ENCODE measurements around the gene SEPTIN5. TPM values are rescaled to one million over a fixed set of nuclear protein-coding genes. Genes with fewer than 3 reads are reported as not detected.

SEPTIN5 gene
- total RNA-seq, 1 experiment from 2014 or later, result 50.4 TPM

DNA sequence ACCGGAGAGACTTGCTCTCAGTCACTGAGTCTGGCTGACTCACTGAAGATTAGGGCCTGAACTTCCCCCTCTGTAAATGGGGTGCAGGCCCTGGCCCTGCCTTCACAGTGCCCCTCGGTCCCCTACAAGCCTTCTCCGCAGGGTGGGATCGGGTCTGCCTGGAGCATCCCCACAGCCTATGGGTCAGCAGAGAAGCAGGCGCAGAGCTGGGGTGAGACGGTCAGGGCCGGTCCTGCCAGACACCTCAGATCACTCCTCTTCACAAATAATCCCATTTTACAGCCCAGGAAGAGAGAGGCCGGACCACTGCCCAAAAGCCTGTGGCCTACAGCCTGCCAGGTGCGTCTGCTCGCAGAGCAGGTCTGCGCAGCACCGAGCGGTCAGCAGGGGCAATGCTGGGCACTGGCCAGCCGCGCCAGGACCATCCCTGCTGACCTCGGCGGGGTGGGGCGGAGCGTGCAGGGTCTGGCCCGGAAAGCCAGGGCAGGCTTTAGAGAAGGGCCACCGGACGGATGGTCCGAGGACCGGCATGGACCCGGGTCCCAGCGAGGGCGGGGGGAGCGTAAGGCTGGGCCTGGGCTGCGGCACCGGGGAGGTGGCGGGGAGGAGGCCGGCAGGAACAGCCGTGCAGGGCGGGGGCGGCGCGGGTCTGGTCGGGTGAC, 522 bp upstream of the SEPTIN5 start:
- ChIA-PET POLR2A (ENCODE audit: low non-redundant PET) (no interaction called here), CTCF (interaction anchor here (0.6 kb wide), 1 partner anchor 87 kb away, joined by 4 read pairs; no protein-coding TSS in a partner anchor)
- Histone ChIP-seq H3K4me1 (ENCODE audit: insufficient read depth, low read length, poor library complexity, severe bottlenecking) (peaks cover 10% of the 10 kb centered on the region), H3K27me3 (replicated peaks; ENCODE audit: insufficient read depth, low read depth, low read length, poor library complexity) (no peaks in the 10 kb centered on the region), H3K4me3 (ENCODE audit: low read depth, low read length, poor library complexity, severe bottlenecking) (peak overlapping the region; percentile 10), H3K36me3 (ENCODE audit: insufficient read depth, low read length, poor library complexity, severe bottlenecking) (no peaks in the 10 kb centered on the region), H3K9me3 (ENCODE audit: low read depth, low read length, poor library complexity, severe bottlenecking) (no peaks in the 10 kb centered on the region), H3K27ac (ENCODE audit: low read depth, low read length, poor library complexity, severe bottlenecking) (no peak overlapping the region)
- BruUV-seq (replicated peaks), result no TSS peak
- TF ChIP-seq EZH2 (IDR thresholded peaks at IDR 0.05; ENCODE audit: borderline replicate concordance, low read depth, low read length, poor library complexity, severe bottlenecking), result no peak
- intact Hi-C loops (cut with micrococcal nuclease; ENCODE audit: unreplicated experiment), result no loop called here
- DNase-seq (ENCODE audit: low spot score), result no peak

DNA sequence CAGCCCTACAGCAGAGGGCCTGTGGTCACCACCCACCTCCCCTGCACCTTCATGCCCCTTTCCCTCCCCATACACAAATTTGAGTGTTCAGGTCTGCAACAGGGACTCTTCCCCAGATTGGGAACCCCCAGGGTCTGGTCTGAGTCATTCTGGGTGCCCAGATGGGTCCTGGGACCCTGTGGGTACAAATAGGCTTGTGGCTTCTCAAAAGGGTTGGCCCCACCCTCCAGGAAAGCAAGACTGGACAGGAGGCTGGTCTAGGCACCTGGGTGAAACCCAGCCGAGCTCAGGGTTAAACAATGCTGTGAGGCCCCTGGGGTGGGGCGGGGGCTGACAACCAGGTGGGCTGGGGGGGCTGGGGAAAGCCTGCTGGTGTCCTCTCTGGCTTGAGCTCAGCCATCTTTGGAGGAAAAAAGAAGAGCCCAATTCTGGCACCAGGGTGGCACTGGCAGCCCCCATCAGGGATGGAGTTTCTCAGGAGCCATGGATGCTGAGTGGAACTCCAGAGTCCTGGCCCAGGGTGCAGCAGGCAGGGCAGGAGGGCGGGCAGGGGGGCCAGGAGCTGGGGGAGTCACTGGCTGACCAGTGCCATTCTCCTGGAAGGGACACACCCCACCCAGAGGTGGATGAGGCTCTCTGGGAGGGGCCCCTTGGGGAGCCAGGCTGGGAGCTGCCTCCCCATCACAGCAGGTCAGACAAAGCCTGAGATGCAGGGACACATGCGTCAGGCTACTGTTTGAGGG, 1.1 kb downstream of the SEPTIN5 start:
- intact Hi-C loops (cut with micrococcal nuclease; ENCODE audit: unreplicated experiment), result loop anchor here (5.0 kb wide), 1 partner anchor 283 kb away; the partner anchor contains the start of genes HIRA and MRPL40
- CTCF ChIA-PET, result no interaction called here
- POLR2A ChIA-PET (ENCODE audit: low non-redundant PET), result no interaction called here

DNA sequence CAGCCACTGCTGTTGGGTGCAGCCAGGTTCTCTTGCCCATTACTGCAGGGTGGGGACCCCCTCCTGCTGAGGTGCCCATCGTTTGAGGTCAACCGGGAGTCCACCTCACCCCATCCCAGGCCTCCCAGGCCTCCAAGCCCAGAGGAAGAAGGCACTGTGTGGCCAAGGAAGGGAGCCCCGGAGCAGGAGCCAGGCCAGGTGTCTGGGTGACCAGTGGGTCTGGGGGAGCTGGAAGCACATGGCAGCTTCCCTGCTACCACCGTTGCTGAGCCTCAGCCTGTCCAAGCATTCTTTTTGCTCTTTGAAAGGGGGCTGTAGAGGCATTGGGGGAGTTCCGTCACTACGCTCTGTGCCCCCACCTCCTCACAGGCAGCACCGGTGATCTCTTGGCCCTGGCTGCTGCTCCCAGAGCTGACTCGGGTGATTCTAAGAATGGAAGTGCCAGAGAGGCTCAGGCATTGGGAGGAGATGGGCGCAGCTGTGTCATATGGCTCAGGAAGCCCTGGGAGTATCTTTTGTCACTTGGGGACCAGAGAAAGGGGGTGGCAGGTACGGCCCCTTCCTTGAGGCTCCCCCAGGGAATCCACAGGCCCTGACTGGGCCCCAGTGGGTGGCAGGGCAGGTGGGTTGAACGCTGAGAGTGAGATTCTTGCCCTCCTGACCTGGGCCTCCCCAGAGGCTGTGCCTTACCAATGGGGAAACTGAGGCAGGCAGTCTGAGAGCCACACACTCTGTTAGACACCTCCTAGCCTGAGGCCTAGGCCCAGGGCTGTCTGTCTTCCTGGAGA, 1.9 kb downstream of the SEPTIN5 start:
- H3K36me3 ChIP-seq (ENCODE audit: insufficient read depth, low read length, poor library complexity, severe bottlenecking), result peaks cover 15% of the 10 kb centered on the region
- peaks cover 10% of the 10 kb centered on the region for H3K4me1 ChIP-seq (ENCODE audit: insufficient read depth, low read length, poor library complexity, severe bottlenecking)
- H3K27me3 ChIP-seq (replicated peaks; ENCODE audit: insufficient read depth, low read depth, low read length, poor library complexity), result no peaks in the 10 kb centered on the region
- TF ChIP-seq EZH2 (IDR thresholded peaks at IDR 0.05; ENCODE audit: borderline replicate concordance, low read depth, low read length, poor library complexity, severe bottlenecking), result no peak
- TF ChIP-seq, protein P1, sequence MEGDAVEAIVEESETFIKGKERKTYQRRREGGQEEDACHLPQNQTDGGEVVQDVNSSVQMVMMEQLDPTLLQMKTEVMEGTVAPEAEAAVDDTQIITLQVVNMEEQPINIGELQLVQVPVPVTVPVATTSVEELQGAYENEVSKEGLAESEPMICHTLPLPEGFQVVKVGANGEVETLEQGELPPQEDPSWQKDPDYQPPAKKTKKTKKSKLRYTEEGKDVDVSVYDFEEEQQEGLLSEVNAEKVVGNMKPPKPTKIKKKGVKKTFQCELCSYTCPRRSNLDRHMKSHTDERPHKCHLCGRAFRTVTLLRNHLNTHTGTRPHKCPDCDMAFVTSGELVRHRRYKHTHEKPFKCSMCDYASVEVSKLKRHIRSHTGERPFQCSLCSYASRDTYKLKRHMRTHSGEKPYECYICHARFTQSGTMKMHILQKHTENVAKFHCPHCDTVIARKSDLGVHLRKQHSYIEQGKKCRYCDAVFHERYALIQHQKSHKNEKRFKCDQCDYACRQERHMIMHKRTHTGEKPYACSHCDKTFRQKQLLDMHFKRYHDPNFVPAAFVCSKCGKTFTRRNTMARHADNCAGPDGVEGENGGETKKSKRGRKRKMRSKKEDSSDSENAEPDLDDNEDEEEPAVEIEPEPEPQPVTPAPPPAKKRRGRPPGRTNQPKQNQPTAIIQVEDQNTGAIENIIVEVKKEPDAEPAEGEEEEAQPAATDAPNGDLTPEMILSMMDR (conservative IDR thresholded peaks at IDR 0.05; ENCODE audit: low read depth, low read length), result no peak
- ChIA-PET CTCF (no interaction called here), POLR2A (ENCODE audit: low non-redundant PET) (no interaction called here)
- H3K27ac ChIP-seq (ENCODE audit: low read depth, low read length, poor library complexity, severe bottlenecking), result no peak overlapping the region
- H3K4me3 ChIP-seq (ENCODE audit: low read depth, low read length, poor library complexity, severe bottlenecking), result no peak overlapping the region
- H3K9me3 ChIP-seq (ENCODE audit: low read depth, low read length, poor library complexity, severe bottlenecking), result no peaks in the 10 kb centered on the region
- intact Hi-C loops (cut with micrococcal nuclease; ENCODE audit: unreplicated experiment), result loop anchor here (5.0 kb wide), 1 partner anchor 284 kb away; the partner anchor contains the start of genes HIRA and MRPL40
- DNase-seq (ENCODE audit: low spot score), result no peak
- no TSS peak for BruUV-seq (replicated peaks)

More for the DNA sequence above, 1.1 kb downstream of the SEPTIN5 start:
- no peak overlapping the region for H3K27ac ChIP-seq (ENCODE audit: low read depth, low read length, poor library complexity, severe bottlenecking)
- BruUV-seq (replicated peaks), result no TSS peak
- no peak for DNase-seq (ENCODE audit: low spot score)
- no peaks in the 10 kb centered on the region for H3K27me3 ChIP-seq (replicated peaks; ENCODE audit: insufficient read depth, low read depth, low read length, poor library complexity)
- peak overlapping the region; percentile 79 for H3K4me3 ChIP-seq (ENCODE audit: low read depth, low read length, poor library complexity, severe bottlenecking)
- no peaks in the 10 kb centered on the region for H3K9me3 ChIP-seq (ENCODE audit: low read depth, low read length, poor library complexity, severe bottlenecking)
- peaks cover 10% of the 10 kb centered on the region for H3K4me1 ChIP-seq (ENCODE audit: insufficient read depth, low read length, poor library complexity, severe bottlenecking)
- H3K36me3 ChIP-seq (ENCODE audit: insufficient read depth, low read length, poor library complexity, severe bottlenecking), result peaks cover 7% of the 10 kb centered on the region
- no peak for TF ChIP-seq EZH2 (IDR thresholded peaks at IDR 0.05; ENCODE audit: borderline replicate concordance, low read depth, low read length, poor library complexity, severe bottlenecking)
- TF ChIP-seq, protein P1 (conservative IDR thresholded peaks at IDR 0.05; ENCODE audit: low read depth, low read length), result no peak

Measured in A673 (cell line).